CD4-positive, alpha-beta T cell treated with Interleukin-17A for 4 hours (primary cell): ENCODE data around the gene IKZF4.
"Not testable (repeated sequence)": the region's sequence is repeated elsewhere in the genome, so short reads cannot be mapped to it uniquely, and the experiment has no call there.

Experiments used
- DNase-seq: peaks from one replicate; pipeline ENCODE4 v3.0.0-alpha.2; 2020; ENCODE audit warnings: mixed read lengths

The IKZF4 gene

GRCh38 chr12:56020423-56021184 lies at the start of gene IKZF4:
TSS of gene IKZF4 (plus strand) at chr12:56021043. CDS start at chr12:56021494, 451 bp downstream.
- DNase-seq = peak; percentile 40

- no peak for DNase-seq
These were observed 48.8 kb upstream of the IKZF4 start for GRCh38 chr12:55972042-55972441.

- no peak for DNase-seq
These were observed 48.4 kb upstream of the IKZF4 start for GRCh38 chr12:55972456-55972855.

- DNase-seq = no peak
These were observed 47.8 kb upstream of the IKZF4 start for GRCh38 chr12:55972911-55973598.

GRCh38 chr12:55973599-55974307 lies 47.1 kb upstream of the IKZF4 start, which contains the start of gene RAB5B:
TSS of gene RAB5B (plus strand) at chr12:55974078. CDS start at chr12:55986961, 12,883 bp downstream.
- DNase-seq = peak; percentile 97

- DNase-seq = peak; percentile 47
These were observed 46.5 kb upstream of the IKZF4 start for GRCh38 chr12:55974308-55974730.

- no peak for DNase-seq
These were observed 42.5 kb upstream of the IKZF4 start for GRCh38 chr12:55978393-55978792.

GRCh38 chr12:55979069-55979468 lies 41.8 kb upstream of the IKZF4 start:
- no peak for DNase-seq

- not testable (repeated sequence) for DNase-seq
These were observed 39.0 kb upstream of the IKZF4 start for GRCh38 chr12:55981882-55982281.

GRCh38 chr12:55982319-55982936 lies 38.4 kb upstream of the IKZF4 start:
- DNase-seq = no peak

GRCh38 chr12:55983232-55983842 lies 37.5 kb upstream of the IKZF4 start:
- no peak for DNase-seq

GRCh38 chr12:55984861-55985260 lies 36.0 kb upstream of the IKZF4 start:
- DNase-seq = no peak

- DNase-seq = no peak
These were observed 35.5 kb upstream of the IKZF4 start for GRCh38 chr12:55985341-55985740.

- DNase-seq = not testable (repeated sequence)
These were observed 34.9 kb upstream of the IKZF4 start for GRCh38 chr12:55985976-55986375.

GRCh38 chr12:55991110-55991509 lies 29.7 kb upstream of the IKZF4 start:
- DNase-seq = no peak

- DNase-seq = no peak
These were observed 27.5 kb upstream of the IKZF4 start for GRCh38 chr12:55993230-55993853.

GRCh38 chr12:55995366-55995765 lies 25.5 kb upstream of the IKZF4 start:
- DNase-seq = no peak

- peak; percentile 76 for DNase-seq
These were observed 24.6 kb upstream of the IKZF4 start for GRCh38 chr12:55996201-55996714.

- peak; percentile 33 for DNase-seq
These were observed 23.9 kb upstream of the IKZF4 start, which contains the start of gene SUOX for GRCh38 chr12:55996715-55997534. TSS of gene SUOX (plus strand) at chr12:55997276. CDS start at chr12:56002222, 4,946 bp downstream.

GRCh38 chr12:55997535-55997859 lies 23.3 kb upstream of the IKZF4 start:
- DNase-seq = peak; percentile 12

- DNase-seq = not testable (repeated sequence)
These were observed 21.3 kb upstream of the IKZF4 start for GRCh38 chr12:55999522-55999921.
